Measurements from ENCODE around the gene GOLGA6L7.
A peak's percentile ranks its signal among the peaks of the same experiment; 100 is the strongest.
"Not testable (repeated sequence)": the region's sequence is repeated elsewhere in the genome, so short reads cannot be mapped to it uniquely, and the experiment has no call there.

GOLGA6L7 gene

GRCh38 chr15:28843520-28843919 is 4.9 kb downstream of the GOLGA6L7 start:
- not testable (repeated sequence) for DNase-seq (ENCODE audit: low read depth)

- not testable (repeated sequence) for DNase-seq (ENCODE audit: low read depth)
Measured at GRCh38 chr15:28842210-28842609, 6.2 kb downstream of the GOLGA6L7 start.

DNA sequence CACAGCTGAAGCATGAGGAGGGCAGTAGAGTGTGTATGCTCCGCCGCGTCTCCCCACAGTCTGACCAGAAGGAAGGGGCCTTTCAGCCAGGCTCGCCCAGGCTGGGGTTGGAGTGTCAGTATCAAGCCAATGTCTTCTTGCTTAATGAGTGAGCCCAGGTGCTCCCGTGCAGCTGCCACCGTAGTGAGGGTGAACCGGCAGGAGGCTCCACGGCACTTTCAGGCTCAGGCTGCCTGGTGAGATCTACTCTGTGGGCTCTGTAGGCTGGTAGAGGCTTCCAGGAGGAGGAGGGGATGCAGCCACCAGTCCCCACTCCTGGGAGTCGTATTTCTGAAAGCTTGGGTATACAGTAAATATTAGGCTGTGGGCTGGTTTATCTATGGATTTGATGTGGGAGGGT is 8.2 kb downstream of the GOLGA6L7 start:
- DNase-seq (ENCODE audit: low read depth): not testable (repeated sequence)

GRCh38 chr15:28834957-28835585 is 13.4 kb downstream of the GOLGA6L7 start:
- DNase-seq (ENCODE audit: low read depth): not testable (repeated sequence)

DNA sequence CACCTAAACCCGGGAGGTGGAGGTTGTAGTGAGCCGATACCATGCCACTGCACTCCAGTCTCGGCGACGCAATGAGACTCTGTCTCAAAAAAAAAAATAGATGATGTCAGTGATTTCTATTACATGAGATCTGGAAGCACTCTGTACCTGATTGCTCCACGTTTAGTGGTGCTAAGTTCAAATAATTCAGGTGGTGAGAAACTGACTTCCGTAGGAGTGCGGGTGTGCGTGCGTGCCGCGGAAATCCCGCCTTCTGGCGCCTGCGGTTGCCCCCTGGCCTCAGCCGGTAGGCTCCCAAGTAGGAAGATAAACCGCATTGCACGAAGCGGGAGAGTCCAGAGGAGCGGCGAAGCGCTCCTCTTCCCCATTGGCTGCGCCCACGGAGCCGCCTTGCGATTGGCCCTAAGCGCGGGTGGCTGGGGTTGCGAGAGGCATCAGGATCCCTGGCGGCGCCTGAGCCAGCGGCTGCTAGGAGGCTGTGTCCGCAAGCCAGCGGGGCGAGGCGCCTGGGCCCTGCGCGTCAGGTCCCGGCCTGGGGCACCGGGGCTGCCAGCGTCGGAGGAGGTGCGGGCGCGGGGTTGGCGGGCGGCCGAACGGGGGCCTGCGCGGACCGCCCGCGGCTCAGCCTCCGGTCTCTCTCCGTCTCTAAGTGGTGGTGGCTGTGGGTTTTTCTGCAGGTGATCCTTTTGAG is 16.4 kb downstream of the GOLGA6L7 start:
- peak; percentile 49 for DNase-seq (ENCODE audit: low read depth)

- DNase-seq (ENCODE audit: low read depth): not testable (repeated sequence)
Measured at GRCh38 chr15:28821420-28821819, 27.0 kb downstream of the GOLGA6L7 start.

- not testable (repeated sequence) for DNase-seq (ENCODE audit: low read depth)
Measured at GRCh38 chr15:28819930-28820295, 28.5 kb downstream of the GOLGA6L7 start.

- DNase-seq (ENCODE audit: low read depth): not testable (repeated sequence)
Measured at GRCh38 chr15:28819019-28819929, 29.2 kb downstream of the GOLGA6L7 start.

DNA sequence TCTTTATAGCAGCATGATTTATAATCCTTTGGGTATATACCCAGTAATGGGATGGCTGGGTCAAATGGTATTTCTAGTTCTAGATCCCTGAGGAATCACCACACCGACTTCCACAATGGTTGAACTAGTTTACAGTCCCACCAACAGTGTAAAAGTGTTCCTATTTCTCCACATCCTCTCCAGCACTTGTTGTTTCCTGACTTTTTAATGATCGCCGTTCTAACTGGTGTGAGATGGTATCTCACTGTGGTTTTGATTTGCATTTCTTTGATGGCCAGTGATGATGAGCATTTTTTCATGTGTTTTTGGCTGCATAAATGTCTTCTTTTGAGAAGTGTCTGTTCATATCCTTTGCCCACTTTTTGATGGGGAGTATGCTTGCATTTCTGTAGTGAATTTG is 30.3 kb downstream of the GOLGA6L7 start:
- not testable (repeated sequence) for DNase-seq (ENCODE audit: low read depth)

- not testable (repeated sequence) for DNase-seq (ENCODE audit: low read depth)
Measured at GRCh38 chr15:28814059-28814458, 34.4 kb downstream of the GOLGA6L7 start.

DNA sequence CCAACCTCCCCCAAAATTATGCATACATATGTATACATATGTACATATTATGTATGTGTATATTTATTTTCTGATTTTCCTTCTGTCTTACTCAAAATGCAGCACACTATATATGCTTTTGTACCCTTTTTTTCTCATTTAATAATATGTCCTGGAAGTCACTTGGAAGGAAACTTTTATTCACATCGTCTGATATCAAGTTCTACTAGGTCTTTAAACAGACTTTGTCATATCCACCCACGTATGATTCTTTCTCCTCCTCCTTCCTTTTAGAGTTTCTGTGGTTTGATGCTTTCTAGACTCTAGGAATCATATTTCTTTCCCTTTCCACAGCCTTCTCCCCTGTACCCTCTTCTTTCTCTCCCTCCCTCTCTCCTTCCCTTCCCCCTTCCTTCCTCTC is 35.1 kb downstream of the GOLGA6L7 start:
- DNase-seq (ENCODE audit: low read depth): not testable (repeated sequence)

GRCh38 chr15:28811852-28812550 is 36.4 kb downstream of the GOLGA6L7 start:
- DNase-seq (ENCODE audit: low read depth): not testable (repeated sequence)

- DNase-seq (ENCODE audit: low read depth): not testable (repeated sequence)
Measured at GRCh38 chr15:28810444-28810843, 38.0 kb downstream of the GOLGA6L7 start.

- not testable (repeated sequence) for DNase-seq (ENCODE audit: low read depth)
Measured at GRCh38 chr15:28808136-28808535, 40.3 kb downstream of the GOLGA6L7 start.

GRCh38 chr15:28800366-28800765 is 48.1 kb downstream of the GOLGA6L7 start:
- not testable (repeated sequence) for DNase-seq (ENCODE audit: low read depth)

GRCh38 chr15:28798234-28798633 is 50.2 kb downstream of the GOLGA6L7 start:
- not testable (repeated sequence) for DNase-seq (ENCODE audit: low read depth)

DNA sequence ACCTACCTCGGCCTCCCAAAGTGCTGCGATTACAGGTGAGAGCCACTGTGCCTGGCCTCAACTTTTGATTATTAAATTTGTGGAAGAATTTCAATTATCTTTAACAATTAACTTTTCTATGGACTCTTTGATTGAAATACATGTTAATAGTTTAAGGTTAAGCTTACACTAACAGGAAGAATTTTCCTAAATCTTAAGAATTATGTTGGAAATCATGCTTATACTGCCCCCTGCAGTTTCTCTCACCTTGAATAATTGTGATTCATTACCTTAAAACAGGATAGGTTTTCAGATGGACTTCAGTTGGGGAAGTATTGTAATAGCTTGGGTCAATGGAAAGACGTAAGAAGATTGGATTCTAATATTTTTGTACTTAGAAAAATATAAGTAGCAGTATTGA is 54.2 kb downstream of the GOLGA6L7 start:
- not testable (repeated sequence) for DNase-seq (ENCODE audit: low read depth)

Data from activated T-helper 9 cell treated with anti-CD3 and anti-CD28 coated beads, Interleukin-2, amount 50 U/mL, for 16 hours (primary cell).